MCF 10A (cell line): ENCODE measurements around the gene AVEN. TPM values are rescaled to one million over a fixed set of nuclear protein-coding genes. Genes with fewer than 3 reads are reported as not detected.
A peak's percentile ranks its signal among the peaks of the same experiment; 100 is the strongest.

Experiments
- BruUV-seq: library from RNA; stranded (reverse); fragments of 400-500 nt; replicated peaks from 2 replicates; lab custom pipeline; 2021; lab: Mats Ljungman, UMichigan
- CTCF ChIA-PET: fragments of 300-600 bp; sonication (Branson Sonifier 250); formaldehyde crosslinking; extraction: SDS; loops from one replicate; lab custom pipeline; 2021; ENCODE audit warnings: antibody characterized with exemption, inconsistent platforms; lab: Yijun Ruan, JAX
- POLR2A ChIA-PET: fragments of 300-600, 350-650 bp; sonication (Branson Sonifier 250); formaldehyde crosslinking; extraction: SDS; loops from one replicate; lab custom pipeline; 2020; ENCODE audit warnings: antibody characterized with exemption, inconsistent platforms; lab: Yijun Ruan, JAX
- DNase-seq: peaks from one replicate; pipeline ENCODE4 v3.0.0-alpha.2; 2018; ENCODE audit not compliant: unreplicated experiment
- H3K27ac Mint-ChIP-seq: one replicate; pipeline ENCODE4 v1.8.0; 2022; ENCODE audit warnings: mild to moderate bottlenecking, low read depth, mixed read lengths; ENCODE audit not compliant: unreplicated experiment
- H3K27me3 Mint-ChIP-seq: one replicate; pipeline ENCODE4 v1.8.0; 2022; ENCODE audit warnings: mixed read lengths; ENCODE audit not compliant: insufficient read depth, unreplicated experiment
- H3K36me3 Mint-ChIP-seq: one replicate; pipeline ENCODE4 v1.8.0; 2022; ENCODE audit warnings: mild to moderate bottlenecking, moderate library complexity, mixed read lengths; ENCODE audit not compliant: insufficient read depth, unreplicated experiment
- H3K4me1 Mint-ChIP-seq: one replicate; pipeline ENCODE4 v1.8.0; 2022; ENCODE audit warnings: mixed read lengths; ENCODE audit not compliant: insufficient read depth, unreplicated experiment
- H3K4me3 Mint-ChIP-seq: one replicate; pipeline ENCODE4 v1.8.0; 2022; ENCODE audit warnings: mild to moderate bottlenecking, moderate library complexity, mixed read lengths; ENCODE audit not compliant: unreplicated experiment
- H3K9me3 Mint-ChIP-seq: one replicate; pipeline ENCODE4 v1.8.0; 2022; ENCODE audit warnings: mixed read lengths; ENCODE audit not compliant: unreplicated experiment
- intact Hi-C: fragments of 100-400 bp; cut with micrococcal nuclease; formaldehyde crosslinking; loops from 2 replicates; pipeline ENCODE4 v1.14.1; 2022
- total RNA-seq: library from RNA; stranded (reverse); gene quantifications from 2 replicates; pipeline ENCODE4 v1.2.3, GENCODE V29; 2022
- TF ChIP-seq, protein P1 (sequence below): fragments of 200-600 bp; IDR thresholded peaks from one replicate; pipeline ENCODE4 v1.8.0; 2022; ENCODE audit warnings: antibody characterized with exemption, mild to moderate bottlenecking; ENCODE audit not compliant: unreplicated experiment

The AVEN gene
- total RNA-seq, 1 experiment from 2014 or later: 42.4 TPM

DNA sequence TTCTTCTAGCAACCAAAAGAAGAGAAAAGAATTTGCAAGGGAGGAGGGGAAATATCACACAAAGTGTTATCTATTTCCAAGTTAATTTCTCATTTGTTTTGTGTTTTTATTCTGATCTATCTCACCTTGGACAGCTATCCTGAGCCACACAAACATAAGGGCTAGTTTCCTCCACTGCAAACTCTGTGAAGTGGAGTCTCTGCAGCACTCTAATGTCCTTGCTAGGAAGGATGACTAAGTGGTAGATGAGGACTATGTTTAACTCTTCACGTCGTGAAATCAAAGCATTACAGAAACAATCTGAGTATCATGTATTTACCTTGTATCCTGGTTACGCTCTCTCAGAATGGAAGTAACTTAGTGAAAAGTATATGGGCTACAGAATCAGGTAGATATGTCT lies 104.6 kb downstream of the AVEN start:
- CTCF ChIA-PET: interaction anchor here (0.5 to 0.7 kb wide), 3 partner anchors 74 to 95 kb away, joined by 3 to 5 read pairs (median 3); no protein-coding TSS in a partner anchor
- DNase-seq: no peak
- intact Hi-C loops: no loop called here
- H3K4me3 Mint-ChIP-seq: no peak overlapping the region
- TF ChIP-seq, protein P1, sequence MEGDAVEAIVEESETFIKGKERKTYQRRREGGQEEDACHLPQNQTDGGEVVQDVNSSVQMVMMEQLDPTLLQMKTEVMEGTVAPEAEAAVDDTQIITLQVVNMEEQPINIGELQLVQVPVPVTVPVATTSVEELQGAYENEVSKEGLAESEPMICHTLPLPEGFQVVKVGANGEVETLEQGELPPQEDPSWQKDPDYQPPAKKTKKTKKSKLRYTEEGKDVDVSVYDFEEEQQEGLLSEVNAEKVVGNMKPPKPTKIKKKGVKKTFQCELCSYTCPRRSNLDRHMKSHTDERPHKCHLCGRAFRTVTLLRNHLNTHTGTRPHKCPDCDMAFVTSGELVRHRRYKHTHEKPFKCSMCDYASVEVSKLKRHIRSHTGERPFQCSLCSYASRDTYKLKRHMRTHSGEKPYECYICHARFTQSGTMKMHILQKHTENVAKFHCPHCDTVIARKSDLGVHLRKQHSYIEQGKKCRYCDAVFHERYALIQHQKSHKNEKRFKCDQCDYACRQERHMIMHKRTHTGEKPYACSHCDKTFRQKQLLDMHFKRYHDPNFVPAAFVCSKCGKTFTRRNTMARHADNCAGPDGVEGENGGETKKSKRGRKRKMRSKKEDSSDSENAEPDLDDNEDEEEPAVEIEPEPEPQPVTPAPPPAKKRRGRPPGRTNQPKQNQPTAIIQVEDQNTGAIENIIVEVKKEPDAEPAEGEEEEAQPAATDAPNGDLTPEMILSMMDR: no peak
- no peak overlapping the region for H3K27ac Mint-ChIP-seq
- H3K9me3 Mint-ChIP-seq: no peaks in the 10 kb centered on the region
- H3K27me3 Mint-ChIP-seq: no peaks in the 10 kb centered on the region
- POLR2A ChIA-PET: interaction anchor here (0.6 to 1.2 kb wide), 2 partner anchors 11 to 97 kb away, joined by 3 read pairs; no protein-coding TSS in a partner anchor
- BruUV-seq: no TSS peak
- H3K4me1 Mint-ChIP-seq: no peaks in the 10 kb centered on the region
- no peaks in the 10 kb centered on the region for H3K36me3 Mint-ChIP-seq

DNA sequence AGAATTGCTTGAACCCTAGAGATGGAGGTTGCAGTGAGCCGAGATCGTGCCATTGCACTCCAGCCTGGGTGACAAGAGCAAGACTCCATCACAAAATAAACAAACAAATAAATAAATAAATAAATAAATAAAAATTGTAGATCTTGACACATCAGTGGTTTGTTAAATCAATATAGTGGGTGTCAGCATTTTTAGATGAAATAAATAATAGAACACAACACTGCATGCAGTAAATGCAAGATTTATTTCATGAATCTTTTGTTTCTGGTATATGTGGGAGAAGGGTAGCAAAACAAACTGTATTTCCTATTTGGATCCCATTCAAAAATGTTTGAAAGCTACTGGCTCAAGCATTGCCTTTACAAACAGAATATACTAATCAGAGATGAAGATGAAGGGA lies 106.3 kb downstream of the AVEN start:
- Mint-ChIP-seq H3K27ac (peak overlapping the region; percentile 39), H3K4me1 (no peaks in the 10 kb centered on the region), H3K27me3 (no peaks in the 10 kb centered on the region), H3K9me3 (no peaks in the 10 kb centered on the region), H3K4me3 (no peak overlapping the region), H3K36me3 (no peaks in the 10 kb centered on the region)
- no peak for DNase-seq
- BruUV-seq: no TSS peak
- intact Hi-C loops: no loop called here
- ChIA-PET CTCF (no interaction called here), POLR2A (interaction anchor here (0.5 to 0.6 kb wide), 2 partner anchors 8 to 1092 kb away, joined by 3 read pairs; no protein-coding TSS in a partner anchor)
- TF ChIP-seq, protein P1: no peak

DNA sequence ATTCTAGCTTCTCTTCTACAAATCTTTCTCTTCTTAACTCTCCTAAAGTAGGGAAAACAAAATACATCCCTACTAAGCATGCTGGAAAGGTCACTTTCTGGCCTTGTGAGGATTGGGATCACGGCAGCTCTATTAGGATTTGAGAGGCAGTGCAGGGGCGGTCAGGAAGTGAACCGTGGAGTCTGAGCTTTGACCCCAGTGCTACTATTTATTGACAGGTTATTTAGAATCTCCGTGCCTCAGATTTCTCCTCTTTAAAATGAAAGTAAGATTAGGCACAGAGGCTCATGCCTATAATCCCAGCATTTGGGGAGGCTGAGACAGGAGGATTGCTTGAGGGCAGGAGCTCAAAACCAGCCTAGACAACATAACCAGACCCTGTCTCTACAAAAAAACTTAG lies 112.7 kb downstream of the AVEN start:
- ChIA-PET CTCF (no interaction called here), POLR2A (interaction anchor here (0.6 kb wide), 1 partner anchor 114 kb away, joined by 3 read pairs; no protein-coding TSS in a partner anchor)
- H3K4me3 Mint-ChIP-seq: no peak overlapping the region
- no peak for DNase-seq
- H3K36me3 Mint-ChIP-seq: no peaks in the 10 kb centered on the region
- H3K9me3 Mint-ChIP-seq: no peaks in the 10 kb centered on the region
- H3K27me3 Mint-ChIP-seq: no peaks in the 10 kb centered on the region
- TF ChIP-seq, protein P1: no peak
- no TSS peak for BruUV-seq
- no peaks in the 10 kb centered on the region for H3K4me1 Mint-ChIP-seq
- intact Hi-C loops: no loop called here
- H3K27ac Mint-ChIP-seq: no peak overlapping the region

DNA sequence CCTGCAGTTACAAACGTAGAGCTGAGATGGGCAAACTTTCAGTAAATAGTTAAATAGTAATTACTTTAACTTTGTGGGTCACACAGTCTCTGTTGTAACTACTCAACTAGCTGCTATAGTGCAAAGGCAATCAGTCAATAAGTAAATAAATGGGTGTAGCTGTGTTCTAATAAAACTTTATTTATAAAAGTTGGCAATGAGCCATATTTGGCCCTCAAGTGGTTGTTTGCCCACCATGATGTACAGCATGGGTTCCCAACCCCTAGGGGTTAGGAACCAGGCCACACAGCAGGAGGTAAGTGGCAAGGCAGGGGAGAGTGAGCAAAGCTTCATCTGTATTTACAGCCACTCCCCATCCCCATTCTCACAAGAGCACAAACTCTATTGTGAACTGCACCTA lies 115.6 kb downstream of the AVEN start:
- no peaks in the 10 kb centered on the region for H3K36me3 Mint-ChIP-seq
- intact Hi-C loops: no loop called here
- H3K27me3 Mint-ChIP-seq: no peaks in the 10 kb centered on the region
- no peaks in the 10 kb centered on the region for H3K9me3 Mint-ChIP-seq
- no peak overlapping the region for H3K4me3 Mint-ChIP-seq
- H3K27ac Mint-ChIP-seq: no peak overlapping the region
- no TSS peak for BruUV-seq
- H3K4me1 Mint-ChIP-seq: no peaks in the 10 kb centered on the region
- POLR2A ChIA-PET: interaction anchor here (1.0 to 1.2 kb wide), 2 partner anchors 9 to 12 kb away, joined by 3 read pairs; no protein-coding TSS in a partner anchor
- DNase-seq: no peak
- CTCF ChIA-PET: interaction anchor here (1.0 to 2.0 kb wide), 4 partner anchors 13 to 223 kb away, joined by 3 to 8 read pairs (median 3); no protein-coding TSS in a partner anchor
- TF ChIP-seq, protein P1: no peak
